Middle frontal gyrus (tissue), 1 donor: ENCODE measurements around the gene SEPTIN10.

Source experiments
- DNase-seq: peaks from one replicate; pipeline ENCODE4 v3.0.0-alpha.2; 2015; ENCODE audit warnings: low spot score; ENCODE audit errors: extremely low spot score

SEPTIN10 gene

DNA sequence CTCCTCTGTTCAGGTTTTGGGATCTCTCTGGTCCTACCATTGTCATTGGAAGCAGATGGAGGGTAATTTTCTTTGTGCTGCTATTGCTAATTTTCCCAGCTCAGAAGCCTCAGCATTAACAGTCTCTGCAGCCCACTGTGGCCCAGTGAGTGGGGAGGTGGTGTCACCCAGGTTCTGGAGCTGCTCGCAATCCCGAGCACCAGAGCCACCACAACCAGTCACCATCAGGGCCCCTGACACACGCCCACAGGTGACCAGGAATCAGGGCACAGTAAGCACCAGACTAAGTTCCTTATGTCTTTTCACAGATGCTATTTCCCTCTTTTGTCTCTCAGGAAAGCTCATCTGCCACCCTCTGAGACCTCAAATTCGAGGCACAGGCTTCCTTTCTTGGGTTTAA, 87.9 kb downstream of the SEPTIN10 start:
- DNase-seq = no peak

DNA sequence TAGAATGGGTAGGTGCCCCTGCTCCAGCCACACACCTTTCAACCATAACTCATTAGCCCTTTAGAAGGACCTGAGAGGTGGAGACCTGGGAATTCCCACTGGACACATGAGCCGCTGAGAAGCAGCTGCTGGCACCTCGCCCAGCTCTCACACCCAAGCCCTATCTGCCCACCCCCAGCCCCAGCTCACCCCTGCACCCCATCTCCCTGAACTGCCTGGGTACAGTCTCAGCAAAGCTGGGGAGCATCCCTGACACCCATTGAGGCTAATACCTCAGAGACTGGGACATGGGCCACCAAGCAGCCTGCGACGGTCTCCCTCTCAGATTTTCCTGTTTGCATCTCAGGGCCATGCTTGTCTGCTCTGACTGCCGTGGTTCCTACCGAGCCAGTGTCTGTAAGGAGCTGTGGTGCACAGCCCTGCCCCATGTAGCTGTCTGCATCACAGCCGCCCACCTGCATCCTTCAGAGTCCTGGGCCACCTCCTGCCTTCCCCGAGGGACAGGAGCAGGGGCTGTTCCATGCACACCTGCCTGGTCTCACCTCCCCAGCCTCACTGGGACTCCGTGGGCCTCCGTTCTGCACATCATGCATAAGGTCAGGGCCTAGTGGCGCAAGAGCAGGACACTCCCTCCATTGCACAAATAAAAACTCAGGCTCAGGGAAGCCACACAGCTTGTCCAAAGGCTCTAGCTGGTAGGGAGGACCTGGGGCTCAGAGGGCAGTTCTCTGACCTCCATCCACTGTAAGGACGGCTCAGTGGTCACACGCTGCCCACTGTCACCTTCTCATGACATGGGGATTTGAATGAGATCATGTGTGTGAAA, 90.0 kb downstream of the SEPTIN10 start:
- no peak for DNase-seq

DNA sequence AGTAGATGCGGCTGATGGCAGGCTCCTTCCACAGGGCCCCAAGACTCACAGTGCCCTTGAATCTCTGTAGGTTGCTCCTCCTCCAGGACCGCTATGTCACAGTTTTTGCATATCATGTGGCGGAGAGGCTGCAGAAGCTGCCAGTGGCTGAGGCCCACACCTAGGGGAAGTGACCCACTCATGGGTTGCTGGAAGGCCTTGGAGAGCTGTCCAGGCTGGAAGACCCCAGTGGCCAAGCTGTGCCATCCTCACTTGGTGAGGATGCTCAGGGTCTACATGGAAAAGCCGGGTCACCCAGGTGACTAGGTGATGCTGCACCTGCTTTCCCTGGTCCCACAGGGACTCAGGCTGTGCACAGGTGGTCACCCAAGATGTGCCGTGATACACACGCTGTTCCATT, 90.6 kb downstream of the SEPTIN10 start:
- DNase-seq = no peak

DNA sequence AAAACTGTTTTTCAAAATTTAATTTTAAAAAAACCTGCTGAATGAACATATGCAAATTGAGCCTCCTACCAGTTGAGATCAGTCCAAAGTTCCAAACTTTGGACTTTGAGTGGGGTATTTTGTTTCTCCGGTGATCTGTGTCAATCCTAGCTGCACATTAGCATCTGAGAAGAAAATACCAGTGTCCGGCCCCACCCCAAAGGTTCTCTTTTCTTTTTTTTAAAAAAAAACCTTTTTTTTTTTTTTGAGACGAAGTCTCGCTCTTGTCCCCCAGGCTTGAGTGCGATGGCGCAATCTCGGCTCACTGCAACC, 91.7 kb downstream of the SEPTIN10 start:
- no peak for DNase-seq

DNA sequence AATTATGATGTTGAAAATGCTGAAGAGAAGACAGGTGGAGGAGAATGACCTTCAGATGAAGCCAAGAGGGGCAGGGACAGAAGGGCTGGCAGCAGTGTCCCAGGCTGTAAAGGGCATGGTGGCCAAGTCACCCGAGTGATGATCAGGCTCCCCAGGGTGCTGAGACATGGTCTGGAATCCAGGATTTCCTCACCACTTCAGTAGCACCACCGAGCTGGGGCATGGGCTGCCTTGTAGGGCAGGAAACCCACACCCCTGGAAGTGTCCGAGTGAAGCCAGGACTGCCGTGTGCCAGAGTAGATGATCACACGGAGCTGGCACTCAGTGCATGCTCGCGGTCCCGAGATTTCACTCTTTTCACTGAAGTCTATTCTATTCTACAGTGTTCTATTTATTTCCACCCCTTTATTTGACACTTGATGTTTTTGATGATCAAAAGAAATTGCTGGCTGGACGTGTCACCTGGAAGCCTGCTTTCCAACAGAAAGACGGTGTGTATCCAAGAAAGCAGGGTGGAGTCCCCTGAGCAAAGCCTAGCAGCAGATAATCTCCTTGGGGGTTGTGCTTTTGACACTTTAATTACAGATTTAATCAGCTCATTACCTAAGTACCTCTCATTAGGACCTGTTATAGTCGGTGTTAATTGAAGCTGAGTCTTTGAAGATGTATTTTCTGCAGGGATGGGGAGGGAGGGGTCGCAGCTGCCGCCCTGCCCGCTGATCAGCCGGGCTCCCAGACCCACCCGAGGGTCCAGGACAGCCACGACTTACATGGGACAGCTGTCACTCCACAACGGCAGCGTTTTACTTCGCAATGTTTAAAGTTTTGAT, 92.3 kb downstream of the SEPTIN10 start:
- DNase-seq = no peak

DNA sequence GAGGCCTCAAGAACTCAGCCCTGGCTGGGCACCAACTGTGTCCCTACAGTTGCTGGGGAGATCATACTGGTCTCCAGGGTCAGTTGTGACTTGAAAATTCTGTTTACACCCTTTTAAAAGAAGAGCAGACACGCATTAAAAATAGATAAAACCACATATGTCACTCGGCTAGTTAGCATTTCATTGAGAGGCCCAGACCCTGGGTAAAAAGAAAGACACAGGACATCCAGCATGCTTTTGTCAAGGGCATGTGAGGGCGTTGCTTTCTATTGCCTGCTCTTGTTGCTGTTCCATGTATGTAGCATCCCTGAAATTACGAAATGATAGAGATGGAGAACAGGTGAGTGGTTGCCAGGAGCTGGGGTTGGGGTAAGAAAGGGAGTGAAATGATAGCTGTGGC, 94.3 kb downstream of the SEPTIN10 start:
- DNase-seq = no peak

DNA sequence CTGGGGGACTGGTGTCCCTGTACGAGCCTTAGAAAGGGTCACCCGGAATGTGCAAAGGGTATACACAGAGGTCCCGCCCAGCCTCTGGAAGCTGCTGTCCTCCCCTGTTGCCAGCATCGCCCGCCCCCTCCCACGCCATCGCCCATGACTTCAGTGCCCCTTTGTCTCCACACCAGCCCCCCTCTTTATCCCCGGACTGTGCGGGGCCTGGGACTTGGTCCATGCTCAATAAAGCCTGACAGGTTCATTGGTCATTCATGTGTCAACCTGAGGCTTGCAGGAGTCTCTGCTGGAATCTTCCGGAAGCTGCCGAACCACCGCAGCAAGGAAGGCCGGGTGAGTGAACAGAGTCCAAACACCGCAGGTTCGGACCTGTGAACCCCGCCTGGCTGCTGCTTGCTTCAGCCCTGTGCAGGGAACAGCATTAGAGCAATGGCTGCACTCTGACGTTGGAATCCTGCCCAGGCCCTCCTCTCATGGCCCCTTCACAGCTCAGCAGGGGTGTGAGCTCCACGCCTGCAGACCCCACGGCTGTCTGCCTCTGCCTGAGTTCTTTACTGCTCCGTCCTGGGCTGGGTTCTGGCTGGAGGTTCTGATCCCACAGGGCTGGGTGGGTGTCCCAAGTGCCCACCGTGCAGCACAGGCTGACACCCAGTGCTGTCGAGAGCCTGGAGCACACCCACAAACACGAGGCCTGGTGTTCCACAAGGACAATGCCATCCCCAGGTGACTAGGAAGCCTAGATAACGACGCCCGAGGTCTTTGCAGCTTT, 96.5 kb downstream of the SEPTIN10 start:
- DNase-seq = no peak

DNA sequence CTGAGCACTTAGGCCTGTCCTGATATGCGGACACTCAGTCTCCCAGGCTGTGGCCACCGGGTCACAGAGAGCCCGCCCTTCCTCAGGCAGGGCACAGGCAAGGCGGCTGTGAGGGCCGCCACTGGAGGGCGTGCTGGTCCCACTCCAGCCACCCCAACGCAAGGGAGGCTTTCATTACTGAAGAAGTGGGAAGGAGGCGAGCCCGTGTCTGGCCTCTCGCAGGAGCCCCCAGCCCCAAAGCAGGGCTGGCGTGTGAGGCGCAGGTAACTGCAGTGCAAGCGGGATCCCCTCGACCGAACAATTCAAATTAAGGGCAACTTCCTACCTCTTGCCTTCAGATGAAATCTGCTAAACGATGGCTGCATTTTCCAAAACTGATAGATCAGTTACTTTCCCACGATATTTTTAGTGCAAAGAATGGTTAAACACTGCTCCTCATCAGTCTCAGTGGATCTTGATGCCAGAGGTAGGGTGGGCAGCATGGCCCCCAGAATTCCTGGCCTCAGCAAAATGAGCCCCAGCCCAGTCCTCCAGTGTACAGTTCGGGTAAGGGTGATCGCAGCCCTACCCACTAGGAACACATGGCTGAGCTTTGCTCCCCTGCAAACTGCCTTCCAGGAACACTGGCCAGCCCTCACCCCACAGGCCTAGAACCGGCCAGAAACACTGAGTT, 97.2 kb downstream of the SEPTIN10 start:
- no peak for DNase-seq

DNA sequence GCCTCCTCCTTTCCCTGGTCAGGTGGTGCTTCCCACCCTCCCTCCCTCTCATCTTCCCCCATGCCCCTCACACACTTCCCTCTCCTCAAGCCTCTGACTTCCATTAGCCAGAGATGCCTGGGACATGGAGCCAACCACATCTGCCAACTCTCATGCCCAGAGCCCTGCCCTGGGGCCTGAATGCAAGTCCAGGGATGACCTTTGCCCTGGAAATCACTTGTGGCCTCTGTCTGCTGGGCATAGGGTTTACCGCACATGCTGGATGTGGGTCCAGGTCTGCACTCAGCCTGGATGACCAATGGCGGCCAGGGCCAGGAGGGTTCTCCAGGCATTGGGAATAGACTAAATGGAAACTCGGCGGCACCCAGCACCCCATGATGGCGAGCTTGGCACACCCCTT, 98.9 kb downstream of the SEPTIN10 start:
- DNase-seq = no peak

DNA sequence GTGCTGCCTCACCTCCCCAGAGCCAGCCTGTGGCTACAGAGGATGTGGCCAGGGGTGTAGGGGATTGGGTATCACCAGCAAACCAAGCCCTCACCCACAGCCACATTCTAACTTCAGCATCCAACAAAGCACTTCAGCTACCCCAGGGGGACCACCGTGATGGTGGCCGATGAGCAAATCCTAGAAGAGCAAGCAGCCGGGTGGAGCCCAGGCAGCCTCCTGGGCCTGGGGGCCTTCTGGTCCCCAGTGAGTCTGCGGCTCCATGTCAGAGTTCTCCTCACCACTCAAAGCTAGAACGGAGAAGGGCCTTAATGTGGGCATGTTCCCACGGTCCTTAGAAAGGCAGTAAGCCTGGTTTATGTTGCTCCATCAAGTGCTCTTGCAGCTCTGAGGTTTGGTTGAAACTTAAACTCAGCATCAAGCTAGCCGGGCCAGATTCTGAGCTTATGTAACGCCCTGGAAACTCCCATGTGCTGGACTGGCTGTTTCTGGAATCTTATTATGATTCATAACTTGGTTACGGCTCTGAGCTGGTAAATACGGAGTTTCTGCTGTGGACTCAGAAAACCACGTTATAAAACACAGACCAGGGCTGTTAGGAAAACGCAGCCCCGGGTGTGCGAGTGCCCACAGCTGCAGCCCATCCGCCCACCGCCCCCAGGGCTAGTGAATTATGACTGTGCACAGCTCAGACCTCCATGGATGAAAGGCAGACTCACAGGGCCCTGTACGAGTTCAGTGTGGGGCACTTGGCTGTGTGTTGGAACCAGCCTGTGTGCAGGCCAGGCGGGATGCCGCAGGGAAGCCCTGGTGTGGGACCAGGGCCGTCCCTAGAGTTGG, 99.8 kb downstream of the SEPTIN10 start:
- DNase-seq = peak; percentile 40

DNA sequence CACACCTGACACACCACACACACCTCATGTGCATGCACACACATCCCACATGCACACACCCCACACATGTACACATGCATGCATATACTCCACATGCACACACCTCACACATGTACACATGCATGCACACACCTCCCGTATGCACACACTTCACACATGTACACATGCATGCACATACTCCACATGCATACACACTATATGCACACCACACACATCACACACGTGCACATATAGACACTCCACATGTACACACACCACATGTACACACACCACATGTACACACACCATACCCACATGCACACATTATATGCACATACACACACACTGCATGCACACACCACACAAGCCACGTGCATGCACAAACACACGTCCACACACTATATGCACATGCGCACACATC, 100.5 kb downstream of the SEPTIN10 start:
- DNase-seq = no peak

DNA sequence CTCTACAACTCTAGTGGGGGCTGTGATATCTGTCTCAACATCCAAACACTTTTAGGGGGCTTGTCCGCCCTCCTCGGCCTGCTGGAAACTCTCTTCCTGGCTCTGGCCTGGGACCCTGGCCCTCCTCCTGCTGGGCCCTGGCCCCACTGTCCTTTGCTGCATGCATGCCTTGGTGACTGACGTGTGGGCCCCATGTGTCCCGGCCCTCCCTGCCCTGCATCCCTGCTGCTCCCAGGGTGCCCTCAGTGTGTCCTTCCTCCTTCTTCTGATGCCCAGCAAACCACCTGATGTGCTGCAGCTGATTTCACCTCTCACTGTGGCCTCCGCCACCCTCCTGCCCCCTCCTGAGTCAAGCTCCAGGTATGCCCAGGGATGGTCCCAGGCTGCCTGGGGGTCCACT, 101.7 kb downstream of the SEPTIN10 start:
- DNase-seq = no peak

DNA sequence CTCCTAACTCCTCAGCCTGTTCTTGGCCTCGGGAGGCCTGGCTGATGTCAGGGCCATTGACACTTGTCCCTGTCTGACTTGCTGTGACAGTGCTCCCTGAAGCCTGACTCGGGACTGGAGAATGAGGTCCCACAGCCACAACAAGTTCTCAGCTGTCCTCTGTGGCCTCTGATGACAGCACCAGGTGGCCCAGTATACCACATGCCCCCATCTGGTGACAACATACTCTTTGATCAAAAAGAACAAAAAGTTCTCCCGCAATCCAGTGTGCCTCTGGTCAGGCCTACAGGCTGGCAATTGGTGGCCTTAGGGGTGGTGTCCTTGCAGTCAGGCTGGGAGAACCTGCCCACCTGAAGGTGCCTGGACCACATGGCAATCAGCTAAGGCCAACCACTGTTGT, 102.6 kb downstream of the SEPTIN10 start:
- no peak for DNase-seq

DNA sequence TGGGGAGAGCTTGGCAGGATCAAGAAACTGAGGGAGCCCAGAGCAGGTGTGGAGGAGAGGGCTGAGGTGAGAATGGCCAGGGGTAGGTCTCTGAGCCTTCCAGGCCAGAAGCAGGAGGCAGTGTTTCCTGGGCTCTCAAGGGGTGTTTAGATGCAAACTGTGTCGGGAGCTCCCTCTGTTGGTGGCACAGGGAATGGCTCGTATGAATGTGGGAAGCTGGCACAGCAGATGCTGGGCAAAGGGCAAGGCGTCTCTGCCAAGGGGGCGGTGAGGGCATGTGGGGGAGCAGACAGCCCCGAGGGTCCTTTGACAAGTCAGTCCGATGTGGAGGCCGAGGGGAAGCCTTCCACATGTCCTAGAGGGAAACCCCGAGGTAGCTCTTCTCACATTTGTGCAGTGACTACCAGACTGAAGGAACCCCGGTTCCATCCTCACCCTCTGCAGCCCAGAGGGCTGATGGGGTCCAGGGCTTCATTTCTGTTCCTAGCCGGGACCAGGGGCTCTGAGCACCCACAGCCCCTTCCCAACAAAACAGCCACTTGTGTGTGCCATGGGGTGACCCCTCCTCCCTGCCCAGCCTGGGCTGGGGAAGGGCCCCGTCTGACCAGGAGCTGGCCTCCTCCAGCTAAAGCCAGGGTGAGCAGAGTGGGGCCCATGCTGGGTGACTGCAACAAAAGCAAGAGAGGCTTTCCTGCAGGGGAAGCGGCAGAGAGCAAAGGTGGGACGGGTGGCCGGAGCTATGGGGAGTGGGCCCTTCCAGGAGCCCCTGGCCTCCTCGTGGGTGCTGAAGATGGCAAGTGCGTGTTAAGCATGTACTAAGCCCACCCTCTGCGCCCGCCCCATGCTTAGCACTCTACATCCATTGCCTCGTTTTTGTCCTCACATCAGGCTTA, 103.4 kb downstream of the SEPTIN10 start:
- DNase-seq = peak; percentile 32

DNA sequence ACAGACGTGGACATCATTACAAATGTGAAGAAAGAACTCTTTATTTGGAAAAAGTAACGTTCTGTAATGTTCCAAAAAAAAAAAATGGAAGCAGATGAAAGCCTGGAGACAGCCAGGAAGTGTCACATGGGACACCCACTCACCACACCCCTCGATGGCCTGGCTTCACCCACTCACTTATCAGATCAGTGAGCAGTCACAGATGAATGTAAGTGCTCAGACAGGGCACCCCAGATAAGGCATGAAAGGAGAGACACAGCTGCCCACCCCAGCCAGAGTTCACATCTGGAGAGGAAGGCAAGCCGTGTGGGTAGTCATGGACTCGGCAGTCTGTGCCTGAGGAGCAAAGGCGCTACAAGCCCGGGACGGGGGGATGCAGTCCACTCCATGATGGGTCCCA, 105.2 kb downstream of the SEPTIN10 start:
- no peak for DNase-seq

DNA sequence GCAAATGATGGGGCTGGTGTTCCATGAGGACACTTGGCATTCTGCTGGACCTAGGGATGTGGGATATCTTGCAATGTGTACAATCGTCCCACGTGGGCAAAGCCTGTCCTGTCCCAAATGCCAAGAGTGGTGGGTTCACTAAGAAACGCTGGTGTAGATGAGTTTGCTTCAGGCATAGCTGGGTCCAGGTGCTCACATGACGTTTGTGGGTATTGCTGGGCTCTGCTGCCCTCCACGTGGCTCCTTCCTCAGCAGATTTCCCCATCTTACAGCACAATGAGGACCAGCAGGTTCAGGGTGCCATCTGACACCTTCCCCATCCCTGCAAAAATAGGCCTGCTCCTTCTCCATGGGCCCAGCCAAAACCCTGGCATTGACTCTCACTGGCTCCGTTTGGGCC, 105.9 kb downstream of the SEPTIN10 start:
- DNase-seq = no peak

DNA sequence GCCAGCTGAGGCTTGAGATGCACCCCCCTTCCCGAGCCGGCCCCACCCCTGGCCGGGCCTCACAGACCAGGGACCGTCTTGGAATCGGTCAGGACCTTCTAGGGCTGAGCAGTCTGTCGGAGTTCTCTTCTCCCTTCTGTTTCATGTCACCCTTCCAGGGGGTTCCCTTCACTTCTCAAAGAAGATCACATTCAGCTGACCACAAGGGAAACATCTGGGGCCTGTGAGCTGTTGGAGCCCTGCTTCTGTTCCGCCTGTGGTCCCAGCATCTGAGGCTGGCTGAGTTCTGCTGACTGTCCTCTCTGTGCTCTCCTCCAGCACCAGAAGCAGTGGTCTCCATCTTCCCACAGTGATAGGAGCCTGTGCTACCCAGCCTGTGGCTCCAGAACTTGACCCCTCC, 106.5 kb downstream of the SEPTIN10 start:
- no peak for DNase-seq

DNA sequence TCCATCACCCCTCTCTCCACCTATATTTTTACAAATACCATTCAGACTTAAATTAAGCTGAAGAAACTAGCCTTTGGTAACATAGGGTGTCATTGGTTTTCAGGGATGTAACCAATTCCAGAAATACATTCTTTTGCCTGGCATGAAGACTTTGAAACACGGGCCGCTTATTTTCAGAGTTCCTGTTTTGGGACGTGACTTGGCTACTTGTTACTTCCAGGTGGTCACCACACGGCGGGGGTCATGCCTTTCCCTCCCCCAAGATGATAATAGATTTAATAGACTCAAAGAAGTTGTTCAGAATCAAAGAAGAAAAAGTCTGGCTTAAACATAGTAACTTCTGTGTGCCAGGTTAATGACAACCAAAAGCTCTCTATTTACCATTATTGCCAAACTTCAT, 110.6 kb downstream of the SEPTIN10 start:
- no peak for DNase-seq

DNA sequence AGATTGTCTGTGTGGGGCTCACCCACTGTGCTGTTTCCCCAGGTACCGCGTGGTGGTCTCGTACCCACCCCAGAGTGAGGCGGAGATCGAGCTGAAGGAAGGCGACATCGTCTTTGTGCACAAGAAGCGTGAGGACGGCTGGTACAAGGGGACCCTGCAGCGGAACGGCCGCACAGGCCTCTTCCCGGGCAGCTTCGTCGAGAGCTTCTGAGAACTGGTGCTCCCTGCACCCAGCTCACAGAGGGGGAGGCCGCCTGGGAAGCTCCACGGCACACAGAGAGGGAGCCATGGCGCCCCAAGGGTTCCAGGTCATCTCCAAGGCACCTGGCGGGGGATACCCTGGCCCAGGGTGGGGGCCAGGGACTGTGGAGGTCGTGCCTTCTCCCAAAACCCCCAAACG, 112.3 kb downstream of the SEPTIN10 start:
- DNase-seq = no peak

DNA sequence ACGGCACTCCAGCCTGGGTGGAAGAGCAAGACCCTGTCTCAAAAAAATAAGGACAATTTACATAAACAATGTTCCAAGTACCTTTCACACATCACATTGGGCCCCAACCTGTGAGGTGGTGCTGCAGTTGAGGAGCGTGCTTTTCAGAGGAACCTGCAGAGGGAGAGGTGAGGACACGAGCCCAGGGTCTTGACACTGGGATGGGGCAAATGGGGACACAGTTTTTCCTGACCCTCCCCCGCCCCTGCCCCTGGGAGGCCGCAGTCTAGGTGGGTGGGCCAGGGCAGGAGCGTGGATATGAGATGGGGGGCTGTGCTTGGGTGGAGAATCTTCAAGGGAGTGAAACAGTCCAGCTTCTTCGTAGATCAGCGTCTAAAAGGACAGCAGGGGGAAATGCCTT, 112.9 kb downstream of the SEPTIN10 start:
- DNase-seq = no peak
